ENCODE results near the gene ADAMTS5.

The ADAMTS5 gene

DNA sequence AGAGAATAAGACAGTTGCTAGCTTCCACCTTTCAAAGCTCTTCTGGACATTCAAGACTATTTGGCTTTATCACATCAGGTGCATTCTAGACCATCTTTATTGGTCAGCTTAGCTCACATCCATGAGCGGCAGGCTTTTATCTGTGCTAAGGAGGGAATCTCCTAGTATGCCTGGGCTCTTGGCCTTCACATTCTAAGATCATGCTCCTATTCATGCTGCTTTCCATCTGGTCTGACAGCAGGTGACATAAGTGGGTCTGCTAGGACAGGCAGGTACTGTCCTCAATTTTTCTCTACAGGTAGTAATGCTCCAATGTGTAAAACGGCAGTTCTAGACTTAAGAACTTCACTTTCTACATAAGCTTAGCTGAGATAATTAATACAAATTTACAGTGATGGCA is 82.5 kb downstream of the ADAMTS5 start:
- no peak for DNase-seq (ENCODE audit: low read depth)
- no peak overlapping the region for H3K4me3 ChIP-seq (ENCODE audit: low read length)
- H3K36me3 ChIP-seq (ENCODE audit: control insufficient read depth, insufficient read depth, low read length, severe bottlenecking) = no peaks in the 10 kb centered on the region
- H3K9me3 ChIP-seq (ENCODE audit: control insufficient read depth, low read length) = no peaks in the 10 kb centered on the region
- H3K4me1 ChIP-seq (ENCODE audit: control insufficient read depth, insufficient read depth, low read length) = peaks cover 32% of the 10 kb centered on the region
- H3K27me3 ChIP-seq (replicated peaks; ENCODE audit: control insufficient read depth, insufficient read depth, low read length) = no peaks in the 10 kb centered on the region
- H3K9ac ChIP-seq (ENCODE audit: low read length) = peak overlapping the region; percentile 38

DNA sequence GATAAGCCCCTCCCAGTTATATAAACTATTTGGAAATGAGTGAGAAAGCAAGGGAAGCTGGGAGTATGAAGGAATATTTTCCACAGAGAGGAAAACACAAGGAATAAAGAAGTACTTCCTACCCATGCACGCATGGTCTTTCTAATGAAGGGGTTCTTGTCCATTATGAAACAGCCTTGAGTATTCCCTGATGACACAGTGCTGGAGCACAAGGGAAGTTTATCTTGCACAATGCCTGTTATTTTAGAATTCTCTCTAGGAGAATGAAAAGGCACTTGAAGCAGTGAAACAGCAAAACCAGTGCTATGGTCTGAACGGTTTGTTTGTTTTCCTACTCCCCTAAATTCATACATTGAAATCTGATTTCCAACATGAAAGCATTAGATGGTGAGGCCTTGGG is 83.1 kb downstream of the ADAMTS5 start:
- no peaks in the 10 kb centered on the region for H3K27me3 ChIP-seq (replicated peaks; ENCODE audit: control insufficient read depth, insufficient read depth, low read length)
- no peaks in the 10 kb centered on the region for H3K9me3 ChIP-seq (ENCODE audit: control insufficient read depth, low read length)
- DNase-seq (ENCODE audit: low read depth) = peak; percentile 59
- peak overlapping the region; percentile 10 for H3K4me3 ChIP-seq (ENCODE audit: low read length)
- H3K36me3 ChIP-seq (ENCODE audit: control insufficient read depth, insufficient read depth, low read length, severe bottlenecking) = no peaks in the 10 kb centered on the region
- H3K4me1 ChIP-seq (ENCODE audit: control insufficient read depth, insufficient read depth, low read length) = peaks cover 32% of the 10 kb centered on the region
- peak overlapping the region; percentile 38 for H3K9ac ChIP-seq (ENCODE audit: low read length)

DNA sequence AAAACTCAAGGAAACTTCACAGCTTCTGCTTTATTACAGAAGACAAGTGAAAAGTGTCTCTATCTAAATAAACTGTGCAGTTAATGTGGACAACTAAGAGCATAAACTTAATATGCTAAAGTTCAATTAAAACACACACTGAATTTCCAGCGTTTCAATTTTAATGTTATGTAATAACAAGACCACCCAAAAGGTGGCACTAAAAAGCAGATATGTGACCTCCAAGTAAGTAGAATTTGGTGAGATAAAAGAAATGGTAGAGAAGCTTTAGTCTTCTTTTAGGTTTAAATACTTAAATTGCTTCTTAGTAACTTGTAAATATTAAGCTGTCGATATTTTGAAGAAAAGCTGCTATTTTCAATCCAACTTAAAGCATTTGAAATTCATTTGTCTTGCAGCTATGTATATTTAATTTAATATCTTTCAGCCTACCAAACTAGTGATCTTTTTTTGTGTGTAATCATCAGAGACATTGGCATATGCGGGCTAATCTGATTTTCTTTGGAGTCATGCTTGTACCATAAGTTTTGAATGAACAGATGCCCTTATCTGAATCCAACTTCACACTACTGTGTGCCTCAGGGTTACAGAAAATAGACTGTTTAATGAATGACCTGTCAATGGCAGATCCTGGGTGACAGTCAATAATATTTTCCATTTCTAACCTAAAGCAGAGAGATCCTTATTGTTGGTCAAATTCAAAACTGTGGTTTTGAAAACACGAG is 85.2 kb downstream of the ADAMTS5 start:
- no peaks in the 10 kb centered on the region for H3K27me3 ChIP-seq (replicated peaks; ENCODE audit: control insufficient read depth, insufficient read depth, low read length)
- H3K36me3 ChIP-seq (ENCODE audit: control insufficient read depth, insufficient read depth, low read length, severe bottlenecking) = no peaks in the 10 kb centered on the region
- no peaks in the 10 kb centered on the region for H3K9me3 ChIP-seq (ENCODE audit: control insufficient read depth, low read length)
- DNase-seq (ENCODE audit: low read depth) = peak; percentile 55
- peak overlapping the region; percentile 57 for H3K9ac ChIP-seq (ENCODE audit: low read length)
- H3K4me1 ChIP-seq (ENCODE audit: control insufficient read depth, insufficient read depth, low read length) = peaks cover 32% of the 10 kb centered on the region
- no peak overlapping the region for H3K4me3 ChIP-seq (ENCODE audit: low read length)

DNA sequence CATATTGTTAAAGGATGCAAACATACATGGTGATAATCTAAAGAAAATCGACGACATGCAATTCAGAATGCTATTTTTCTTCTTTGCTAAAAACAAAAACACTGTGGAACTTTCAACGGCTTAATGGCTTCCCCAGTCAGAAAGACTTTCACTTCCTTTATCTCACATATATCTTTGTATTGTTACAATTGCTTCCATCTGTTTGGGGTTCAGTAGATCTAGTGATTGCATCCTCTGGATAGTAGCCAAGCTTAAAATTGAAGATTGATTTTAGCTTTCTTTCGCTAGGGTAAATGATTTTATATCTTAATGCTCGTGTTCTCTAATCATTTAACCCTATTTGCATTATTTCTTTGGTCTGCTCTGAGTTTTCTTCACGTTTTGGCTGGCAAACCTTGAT is 89.9 kb downstream of the ADAMTS5 start:
- no peak for DNase-seq (ENCODE audit: low read depth)
- H3K27me3 ChIP-seq (replicated peaks; ENCODE audit: control insufficient read depth, insufficient read depth, low read length) = no peaks in the 10 kb centered on the region
- peaks cover 4% of the 10 kb centered on the region for H3K9me3 ChIP-seq (ENCODE audit: control insufficient read depth, low read length)
- peak overlapping the region; percentile 15 for H3K9ac ChIP-seq (ENCODE audit: low read length)
- H3K36me3 ChIP-seq (ENCODE audit: control insufficient read depth, insufficient read depth, low read length, severe bottlenecking) = no peaks in the 10 kb centered on the region
- H3K4me3 ChIP-seq (ENCODE audit: low read length) = peak overlapping the region; percentile 65
- peaks cover 7% of the 10 kb centered on the region for H3K4me1 ChIP-seq (ENCODE audit: control insufficient read depth, insufficient read depth, low read length)

- H3K9me3 ChIP-seq (ENCODE audit: control insufficient read depth, low read length) = peaks cover 8% of the 10 kb centered on the region
- H3K9ac ChIP-seq (ENCODE audit: low read length) = no peak overlapping the region
- H3K36me3 ChIP-seq (ENCODE audit: control insufficient read depth, insufficient read depth, low read length, severe bottlenecking) = no peaks in the 10 kb centered on the region
- H3K4me3 ChIP-seq (ENCODE audit: low read length) = no peak overlapping the region
- no peak for DNase-seq (ENCODE audit: low read depth)
- H3K27me3 ChIP-seq (replicated peaks; ENCODE audit: control insufficient read depth, insufficient read depth, low read length) = no peaks in the 10 kb centered on the region
- no peaks in the 10 kb centered on the region for H3K4me1 ChIP-seq (ENCODE audit: control insufficient read depth, insufficient read depth, low read length)
Observed at GRCh38 chr21:26874347-26874746, 92.5 kb downstream of the ADAMTS5 start.
